ENCODE data around the gene MUC6.

- TF ChIP-seq BHLHE40 (IDR thresholded peaks at IDR 0.05; ENCODE audit: borderline replicate concordance): no peak
- no peak for TF ChIP-seq HDGF (IDR thresholded peaks at IDR 0.05; ENCODE audit: borderline replicate concordance)
- no peak for TF ChIP-seq FOXM1 (IDR thresholded peaks at IDR 0.05; ENCODE audit: borderline replicate concordance)
- no peak for TF ChIP-seq FOXA1 (IDR thresholded peaks at IDR 0.05)
- no peak for TF ChIP-seq NFRKB (IDR thresholded peaks at IDR 0.05)
- no peak for TF ChIP-seq SP1 (IDR thresholded peaks at IDR 0.05)
- no peak for TF ChIP-seq ELF4 (IDR thresholded peaks at IDR 0.05)
- TF ChIP-seq L3MBTL2 (conservative IDR thresholded peaks at IDR 0.05): no peak
- no peak for TF ChIP-seq TARDBP (IDR thresholded peaks at IDR 0.05)
- no peak for TF ChIP-seq PKNOX1 (IDR thresholded peaks at IDR 0.05)
- no peak for TF ChIP-seq ARNT (IDR thresholded peaks at IDR 0.05)
Observed at GRCh38 chr11:969651-970205, 66.8 kb downstream of the MUC6 start.

All from HEK293T (cell line).